Stimulated activated CD8-positive, alpha-beta memory T cell treated with anti-CD3 and anti-CD28 coated beads, Interleukin-2, amount 100 ng/mL, for 1 hour (primary cell): ENCODE data around the gene SLC18A3.

ENCODE experiments used
- DNase-seq, 2 donors: peaks; one replicate each; pipeline ENCODE4 v3.0.0-alpha.2; 2020; ENCODE audit warnings: low read depth in 2 of 2

Gene SLC18A3

GRCh38 chr10:49627644-49628247 lies 17.6 kb downstream of the SLC18A3 start:
- no peak for DNase-seq

GRCh38 chr10:49628599-49628998 lies 18.5 kb downstream of the SLC18A3 start:
- no peak for DNase-seq

- no peak for DNase-seq
Observed at GRCh38 chr10:49629431-49629881, 19.3 kb downstream of the SLC18A3 start.

- DNase-seq: no peak
Observed at GRCh38 chr10:49631975-49632374, 21.9 kb downstream of the SLC18A3 start.

GRCh38 chr10:49632406-49633317 lies 22.6 kb downstream of the SLC18A3 start:
- no peak for DNase-seq

GRCh38 chr10:49633327-49634068 lies 23.4 kb downstream of the SLC18A3 start:
- no peak for DNase-seq

- DNase-seq: no peak
Observed at GRCh38 chr10:49634069-49634660, 24.1 kb downstream of the SLC18A3 start.

- DNase-seq: no peak
Observed at GRCh38 chr10:49642311-49642710, 32.2 kb downstream of the SLC18A3 start.

- DNase-seq: no peak
Observed at GRCh38 chr10:49643241-49644034, 33.3 kb downstream of the SLC18A3 start.

GRCh38 chr10:49644035-49644646 lies 34.0 kb downstream of the SLC18A3 start:
- no peak for DNase-seq

- no peak for DNase-seq
Observed at GRCh38 chr10:49645417-49645816, 35.3 kb downstream of the SLC18A3 start.

GRCh38 chr10:49645871-49646870 lies 36.1 kb downstream of the SLC18A3 start:
- DNase-seq: no peak

- DNase-seq: no peak
Observed at GRCh38 chr10:49647554-49647953, 37.4 kb downstream of the SLC18A3 start.

GRCh38 chr10:49647985-49648795 lies 38.1 kb downstream of the SLC18A3 start:
- no peak for DNase-seq

- no peak for DNase-seq
Observed at GRCh38 chr10:49649294-49649693, 39.2 kb downstream of the SLC18A3 start.

- DNase-seq: no peak
Observed at GRCh38 chr10:49649936-49650723, 40.0 kb downstream of the SLC18A3 start.

- no peak for DNase-seq
Observed at GRCh38 chr10:49650724-49651034, 40.6 kb downstream of the SLC18A3 start.
